Gastroesophageal sphincter (tissue), 3 donors: ENCODE data around the gene RIPK1.

ENCODE experiments used
- EP300 ChIP-seq: sonication (generic); formaldehyde crosslinking; IDR thresholded peaks from one replicate; pipeline ENCODE4 v1.6.1; 2017; ENCODE audit warnings: antibody characterized with exemption, mild to moderate bottlenecking
- TF ChIP-seq, protein P1 (sequence below), 4 experiments: fragments of 200-600 bp in 2 of 4; fragments of 450-650 bp in 2 of 4; sonication (generic) in 1 of 4; IDR thresholded peaks; one replicate each; pipeline ENCODE4 v1.5.1; 2017 to 2019; ENCODE audit warnings: antibody characterized with exemption in 4 of 4, mild to moderate bottlenecking in 2 of 4, moderate library complexity in 2 of 4

DNA sequence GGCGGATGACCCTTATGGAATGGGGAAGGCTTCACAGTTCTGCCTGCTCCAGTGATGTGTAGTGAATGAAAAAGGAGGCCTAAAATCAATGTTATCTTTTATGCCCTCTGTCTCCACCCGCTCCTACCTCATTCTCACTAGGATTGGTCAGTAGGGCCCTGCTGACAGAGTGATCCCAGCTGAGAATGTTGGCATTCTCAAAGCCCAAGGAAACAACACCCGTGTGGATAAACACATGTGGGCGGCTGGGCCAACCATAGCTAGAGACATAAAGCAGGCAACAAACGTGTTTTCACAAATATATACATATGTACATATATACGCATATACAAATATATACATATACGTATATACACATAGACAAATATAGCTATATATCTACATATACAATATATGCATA, 4.5 kb downstream of the RIPK1 start:
- TF ChIP-seq, protein P1, sequence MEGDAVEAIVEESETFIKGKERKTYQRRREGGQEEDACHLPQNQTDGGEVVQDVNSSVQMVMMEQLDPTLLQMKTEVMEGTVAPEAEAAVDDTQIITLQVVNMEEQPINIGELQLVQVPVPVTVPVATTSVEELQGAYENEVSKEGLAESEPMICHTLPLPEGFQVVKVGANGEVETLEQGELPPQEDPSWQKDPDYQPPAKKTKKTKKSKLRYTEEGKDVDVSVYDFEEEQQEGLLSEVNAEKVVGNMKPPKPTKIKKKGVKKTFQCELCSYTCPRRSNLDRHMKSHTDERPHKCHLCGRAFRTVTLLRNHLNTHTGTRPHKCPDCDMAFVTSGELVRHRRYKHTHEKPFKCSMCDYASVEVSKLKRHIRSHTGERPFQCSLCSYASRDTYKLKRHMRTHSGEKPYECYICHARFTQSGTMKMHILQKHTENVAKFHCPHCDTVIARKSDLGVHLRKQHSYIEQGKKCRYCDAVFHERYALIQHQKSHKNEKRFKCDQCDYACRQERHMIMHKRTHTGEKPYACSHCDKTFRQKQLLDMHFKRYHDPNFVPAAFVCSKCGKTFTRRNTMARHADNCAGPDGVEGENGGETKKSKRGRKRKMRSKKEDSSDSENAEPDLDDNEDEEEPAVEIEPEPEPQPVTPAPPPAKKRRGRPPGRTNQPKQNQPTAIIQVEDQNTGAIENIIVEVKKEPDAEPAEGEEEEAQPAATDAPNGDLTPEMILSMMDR (IDR thresholded peaks at IDR 0.05), result no peak
- no peak for TF ChIP-seq EP300
